ENCODE results near the gene CLDN24. TPM values are rescaled to one million over a fixed set of nuclear protein-coding genes. Genes with fewer than 3 reads are reported as not detected.

The CLDN24 gene
- total RNA-seq, 4 donors from 2014 or later, result not detected

DNA sequence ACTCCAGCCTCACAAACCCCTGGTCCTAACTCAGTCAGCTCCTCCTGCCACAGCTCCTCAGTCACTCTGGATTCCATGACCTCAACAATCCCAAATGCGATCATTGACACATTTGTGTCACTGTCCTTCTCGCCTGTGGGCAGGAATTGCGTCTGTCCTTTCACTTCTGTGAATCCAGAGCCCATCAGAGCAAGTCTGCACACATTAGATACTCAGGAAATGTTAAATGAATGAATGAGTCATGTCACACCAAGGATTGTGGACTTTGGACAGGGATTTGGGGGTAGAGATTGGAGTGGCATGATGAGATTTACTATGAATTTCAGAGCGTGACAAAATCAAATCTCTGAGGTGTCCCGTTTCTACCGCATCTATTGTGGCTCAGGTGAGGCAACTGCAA lies 11.8 kb upstream of the CLDN24 start:
- H3K27ac ChIP-seq, result no peak overlapping the region
- no peaks in the 10 kb centered on the region for H3K9me3 ChIP-seq
- no peaks in the 10 kb centered on the region for H3K27me3 ChIP-seq
- H3K4me3 ChIP-seq, result no peak overlapping the region
- no peak for TF ChIP-seq POLR2AphosphoS5 (IDR thresholded peaks at IDR 0.05)
- no peak for TF ChIP-seq EP300 (IDR thresholded peaks at IDR 0.05; ENCODE audit: low read depth)
- TF ChIP-seq POLR2A (IDR thresholded peaks at IDR 0.05), result no peak
- TF ChIP-seq CTCF (IDR thresholded peaks at IDR 0.05), result no peak
- no peaks in the 10 kb centered on the region for H3K4me1 ChIP-seq
- intact Hi-C loops (cut with DNase I; ENCODE audit: low total_unique reads) (no loop called here), in situ Hi-C loops (cut with MboI; ENCODE audit: low pct_ligation_motif_present in 1 of 4, low pct_unique_long_range_greater_than_20kb in 1 of 4, low sequenced_read_pairs in 3 of 4) (no loop called here)
- 55 to 58% methylated on average over 4 to 6 of the region's 6 CpGs for WGBS, 2 donors (ENCODE audit: low coverage in 1 of 2)
- H3K36me3 ChIP-seq, result no peaks in the 10 kb centered on the region
- no peak for DNase-seq

GRCh38 chr4:183333202-183333601 lies 11.0 kb upstream of the CLDN24 start:
- in situ Hi-C loops (cut with MboI; ENCODE audit: low pct_ligation_motif_present in 1 of 4, low pct_unique_long_range_greater_than_20kb in 1 of 4, low sequenced_read_pairs in 3 of 4) (no loop called here), intact Hi-C loops (cut with DNase I; ENCODE audit: low total_unique reads) (no loop called here)
- Histone ChIP-seq H3K9me3 (no peaks in the 10 kb centered on the region), H3K4me1 (no peaks in the 10 kb centered on the region), H3K4me3 (no peak overlapping the region), H3K27ac (no peak overlapping the region), H3K36me3 (no peaks in the 10 kb centered on the region), H3K27me3 (no peaks in the 10 kb centered on the region)
- no peak for DNase-seq
- WGBS, 2 donors (ENCODE audit: low coverage in 1 of 2), result 94 to 95% methylated on average over 7 to 9 of the region's 9 CpGs
- TF ChIP-seq POLR2AphosphoS5 (IDR thresholded peaks at IDR 0.05), result no peak
- TF ChIP-seq EP300 (IDR thresholded peaks at IDR 0.05; ENCODE audit: low read depth), result no peak
- TF ChIP-seq POLR2A (IDR thresholded peaks at IDR 0.05), result no peak
- TF ChIP-seq CTCF (IDR thresholded peaks at IDR 0.05), result no peak

DNA sequence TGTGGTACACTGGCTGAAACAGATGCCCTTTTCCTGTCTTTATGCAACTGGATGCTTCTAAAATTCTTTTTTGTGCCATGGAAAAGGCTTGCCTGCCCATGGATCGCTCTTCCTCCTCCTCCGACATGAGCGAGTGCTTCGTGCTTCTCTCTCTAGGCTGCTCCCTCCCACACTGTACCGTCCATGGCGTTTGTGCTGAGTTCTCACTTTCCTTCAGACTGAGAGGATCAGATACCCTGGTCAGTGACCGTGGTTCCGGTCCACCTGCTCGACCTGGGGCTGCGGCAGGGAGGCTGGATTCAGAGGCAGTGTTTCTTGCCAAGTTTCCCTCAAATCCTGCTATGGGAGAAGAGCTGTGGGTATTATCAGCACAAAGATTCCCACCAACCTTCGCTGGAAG lies 10.2 kb upstream of the CLDN24 start:
- H3K4me3 ChIP-seq, result no peak overlapping the region
- no peak overlapping the region for H3K27ac ChIP-seq
- TF ChIP-seq POLR2A (IDR thresholded peaks at IDR 0.05) (no peak), CTCF (IDR thresholded peaks at IDR 0.05) (no peak), EP300 (IDR thresholded peaks at IDR 0.05; ENCODE audit: low read depth) (no peak), POLR2AphosphoS5 (IDR thresholded peaks at IDR 0.05) (no peak)
- H3K27me3 ChIP-seq, result no peaks in the 10 kb centered on the region
- 79 to 89% methylated on average over 5 to 11 of the region's 11 CpGs for WGBS, 2 donors (ENCODE audit: low coverage in 1 of 2)
- no peaks in the 10 kb centered on the region for H3K4me1 ChIP-seq
- in situ Hi-C loops (cut with MboI; ENCODE audit: low pct_ligation_motif_present in 1 of 4, low pct_unique_long_range_greater_than_20kb in 1 of 4, low sequenced_read_pairs in 3 of 4), result no loop called here
- intact Hi-C loops (cut with DNase I; ENCODE audit: low total_unique reads), result no loop called here
- H3K36me3 ChIP-seq, result no peaks in the 10 kb centered on the region
- no peak for DNase-seq
- no peaks in the 10 kb centered on the region for H3K9me3 ChIP-seq

DNA sequence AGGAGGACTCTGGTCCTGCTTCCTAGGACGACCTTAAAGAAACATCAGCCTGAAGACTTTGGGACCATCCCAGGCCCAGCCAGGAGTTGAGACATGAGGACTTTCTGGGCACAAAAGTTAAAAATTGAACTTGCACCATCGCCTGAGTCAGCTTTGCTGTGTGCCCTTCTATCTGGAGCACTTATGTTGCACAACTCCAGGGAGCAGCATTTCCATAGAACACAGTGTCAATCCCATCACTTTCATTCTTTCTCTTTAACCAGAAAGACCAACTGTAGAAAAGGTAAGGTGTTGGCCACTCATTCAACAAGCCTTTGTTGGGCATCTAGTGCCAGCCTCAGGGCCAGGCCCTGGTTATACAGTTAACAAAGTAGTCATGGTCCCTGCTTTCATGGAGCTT lies 8.6 kb upstream of the CLDN24 start:
- DNase-seq, result no peak
- Histone ChIP-seq H3K27ac (no peak overlapping the region), H3K4me1 (no peaks in the 10 kb centered on the region), H3K27me3 (no peaks in the 10 kb centered on the region), H3K36me3 (no peaks in the 10 kb centered on the region), H3K4me3 (no peak overlapping the region), H3K9me3 (no peaks in the 10 kb centered on the region)
- intact Hi-C loops (cut with DNase I; ENCODE audit: low total_unique reads), result no loop called here
- TF ChIP-seq POLR2A (IDR thresholded peaks at IDR 0.05), result no peak
- TF ChIP-seq CTCF (IDR thresholded peaks at IDR 0.05), result no peak
- TF ChIP-seq POLR2AphosphoS5 (IDR thresholded peaks at IDR 0.05), result no peak
- TF ChIP-seq EP300 (IDR thresholded peaks at IDR 0.05; ENCODE audit: low read depth), result no peak
- 90% methylated on average over 2 of the region's 2 CpGs; no CpG with 5 or more reads in 1 of the 2 donors for WGBS, 2 donors (ENCODE audit: low coverage in 1 of 2)
- in situ Hi-C loops (cut with MboI; ENCODE audit: low pct_ligation_motif_present in 1 of 4, low pct_unique_long_range_greater_than_20kb in 1 of 4, low sequenced_read_pairs in 3 of 4), result no loop called here

Data from transverse colon (tissue), 4 donors.